Tibial artery (tissue), 4 donors: Measurements from ENCODE around the gene THSD7B.

Source experiments
- DNase-seq, 2 donors: peaks; one replicate each; pipeline ENCODE4 v3.0.0-alpha.2; 2019
- H3K27ac ChIP-seq, 2 donors: fragments of 200-600 bp; sonication (generic) in 1 of 2; 1 replicate in 1 of 2; 2 replicates in 1 of 2; pipeline ENCODE4 v1.5.1; 2018 to 2019; ENCODE audit warnings: mild to moderate bottlenecking in 1 of 2
- H3K27me3 ChIP-seq, 2 donors: fragments of 200-600 bp; sonication (generic) in 1 of 2; one replicate each; pipeline versions ENCODE4 v1.5.1 to v1.6.0; 2016 to 2019
- H3K36me3 ChIP-seq, 3 donors: fragments of 200-600 bp; sonication (generic) in 2 of 3; one replicate each; pipeline ENCODE4 v1.5.1; 2016 to 2019; ENCODE audit warnings: mild to moderate bottlenecking in 2 of 3
- H3K4me1 ChIP-seq, 4 donors: fragments of 200-600 bp; sonication (generic) in 2 of 4; 1 replicate in 3 of 4; 2 replicates in 1 of 4; pipeline ENCODE4 v1.5.1; 2016 to 2019
- H3K4me3 ChIP-seq, 2 donors: fragments of 200-600 bp; sonication (generic) in 1 of 2; 1 replicate in 1 of 2; 2 replicates in 1 of 2; pipeline ENCODE4 v1.5.1; 2018 to 2019; ENCODE audit warnings: mild to moderate bottlenecking in 2 of 2
- H3K9me3 ChIP-seq, 3 donors: fragments of 200-600 bp; sonication (generic) in 1 of 3; one replicate each; pipeline ENCODE4 v1.5.1; 2016 to 2019
- CTCF ChIP-seq, 2 experiments: fragments of 200-600 bp in 1 of 2; fragments of 450-650 bp in 1 of 2; IDR thresholded peaks; one replicate each; pipeline ENCODE4 v1.5.1; 2017 to 2019; ENCODE audit warnings: antibody characterized with exemption in 2 of 2, mild to moderate bottlenecking in 1 of 2, moderate library complexity in 1 of 2
- intact Hi-C: fragments of 100-400 bp; cut with DNase I; formaldehyde crosslinking; loops from one replicate; pipeline ENCODE4 v1.15.0; 2023; ENCODE audit warnings: low total_unique reads

THSD7B gene

GRCh38 chr2:137117385-137117784 is 352.0 kb downstream of the THSD7B start:
- TF ChIP-seq CTCF (IDR thresholded peaks at IDR 0.05): no peak
- Histone ChIP-seq H3K36me3 (no peaks in the 10 kb centered on the region), H3K4me1 (no peaks in the 10 kb centered on the region), H3K27me3 (no peaks in the 10 kb centered on the region), H3K9me3 (no peaks in the 10 kb centered on the region), H3K4me3 (no peak overlapping the region), H3K27ac (no peak overlapping the region)
- intact Hi-C loops: no loop called here
- DNase-seq: no peak

GRCh38 chr2:137118140-137118539 is 352.8 kb downstream of the THSD7B start:
- Histone ChIP-seq H3K27ac (no peak overlapping the region), H3K27me3 (no peaks in the 10 kb centered on the region), H3K4me3 (no peak overlapping the region), H3K4me1 (no peaks in the 10 kb centered on the region), H3K9me3 (no peaks in the 10 kb centered on the region), H3K36me3 (no peaks in the 10 kb centered on the region)
- intact Hi-C loops: no loop called here
- no peak for DNase-seq
- TF ChIP-seq CTCF (IDR thresholded peaks at IDR 0.05): no peak

GRCh38 chr2:137123226-137123625 is 357.9 kb downstream of the THSD7B start:
- intact Hi-C loops: no loop called here
- Histone ChIP-seq H3K4me1 (no peaks in the 10 kb centered on the region), H3K27me3 (no peaks in the 10 kb centered on the region), H3K36me3 (no peaks in the 10 kb centered on the region), H3K4me3 (no peak overlapping the region), H3K9me3 (no peaks in the 10 kb centered on the region), H3K27ac (no peak overlapping the region)
- no peak for TF ChIP-seq CTCF (IDR thresholded peaks at IDR 0.05)
- no peak for DNase-seq

GRCh38 chr2:137133225-137133624 is 367.9 kb downstream of the THSD7B start:
- H3K4me1 ChIP-seq: no peaks in the 10 kb centered on the region
- H3K36me3 ChIP-seq: no peaks in the 10 kb centered on the region
- no peaks in the 10 kb centered on the region for H3K9me3 ChIP-seq
- H3K27ac ChIP-seq: no peak overlapping the region
- TF ChIP-seq CTCF (IDR thresholded peaks at IDR 0.05): no peak
- intact Hi-C loops: no loop called here
- no peak for DNase-seq
- no peak overlapping the region for H3K4me3 ChIP-seq
- no peaks in the 10 kb centered on the region for H3K27me3 ChIP-seq

GRCh38 chr2:137138263-137138662 is 372.9 kb downstream of the THSD7B start:
- intact Hi-C loops: no loop called here
- no peaks in the 10 kb centered on the region for H3K9me3 ChIP-seq
- TF ChIP-seq CTCF (IDR thresholded peaks at IDR 0.05): no peak

GRCh38 chr2:137151731-137152130 is 386.4 kb downstream of the THSD7B start:
- no peak overlapping the region for H3K4me3 ChIP-seq
- intact Hi-C loops: no loop called here
- no peak for DNase-seq
- H3K4me1 ChIP-seq: no peaks in the 10 kb centered on the region
- no peak overlapping the region for H3K27ac ChIP-seq
- H3K36me3 ChIP-seq: no peaks in the 10 kb centered on the region
- H3K27me3 ChIP-seq: no peaks in the 10 kb centered on the region
- H3K9me3 ChIP-seq: no peaks in the 10 kb centered on the region
- no peak for TF ChIP-seq CTCF (IDR thresholded peaks at IDR 0.05)

More at GRCh38 chr2:137138263-137138662, 372.9 kb downstream of the THSD7B start:
- Histone ChIP-seq H3K27me3 (no peaks in the 10 kb centered on the region), H3K27ac (no peak overlapping the region), H3K4me1 (no peaks in the 10 kb centered on the region), H3K36me3 (no peaks in the 10 kb centered on the region), H3K4me3 (no peak overlapping the region)
- DNase-seq: no peak
